Smooth muscle cell (in vitro differentiated cells): ENCODE data around the gene AP1S2. TPM values are rescaled to one million over a fixed set of nuclear protein-coding genes. Genes with fewer than 3 reads are reported as not detected.

Source experiments
- DNase-seq: peaks from one replicate; lab custom pipeline; 2025; ENCODE audit not compliant: unreplicated experiment; lab: John Stamatoyannopoulos, UW
- H2AFZ ChIP-seq: fragments of 200-600 bp; sonication (generic); 2 replicates; pipeline ENCODE4 v1.6.0; 2016; ENCODE audit warnings: antibody characterized with exemption, low read depth, mild to moderate bottlenecking
- H3F3A ChIP-seq: fragments of 200-600 bp; sonication (generic); 2 replicates; pipeline ENCODE4 v1.6.0; 2017; ENCODE audit warnings: antibody characterized with exemption, low read depth
- H3K27ac ChIP-seq: fragments of 200-600 bp; sonication (generic); 2 replicates; pipeline ENCODE4 v1.5.1; 2016; ENCODE audit warnings: low read depth, mild to moderate bottlenecking
- H3K27me3 ChIP-seq: fragments of 200-600 bp; sonication (generic); 2 replicates; pipeline ENCODE4 v1.6.1; 2016; ENCODE audit warnings: low read depth, mild to moderate bottlenecking
- H3K36me3 ChIP-seq: fragments of 200-600 bp; sonication (generic); 2 replicates; pipeline ENCODE4 v1.5.1; 2016; ENCODE audit warnings: low read depth
- H3K4me1 ChIP-seq: fragments of 200-600 bp; sonication (generic); 2 replicates; pipeline ENCODE4 v1.5.1; 2016; ENCODE audit warnings: low read depth
- H3K4me2 ChIP-seq: fragments of 200-600 bp; sonication (generic); 2 replicates; pipeline ENCODE4 v1.6.0; 2016; ENCODE audit warnings: mild to moderate bottlenecking
- H3K4me3 ChIP-seq: fragments of 200-600 bp; sonication (generic); 2 replicates; pipeline ENCODE4 v1.5.1; 2016; ENCODE audit warnings: mild to moderate bottlenecking
- H3K79me2 ChIP-seq: fragments of 200-600 bp; sonication (generic); 2 replicates; pipeline ENCODE4 v1.6.0; 2016; ENCODE audit warnings: low read depth, mild to moderate bottlenecking
- H3K9ac ChIP-seq: fragments of 200-600 bp; sonication (generic); 2 replicates; pipeline ENCODE4 v1.6.0; 2016; ENCODE audit warnings: low read depth
- H3K9me3 ChIP-seq: fragments of 200-600 bp; sonication (generic); replicated peaks from 2 replicates; pipeline ENCODE4 v1.5.1; 2016; ENCODE audit warnings: low read depth
- H4K20me1 ChIP-seq: fragments of 200-600 bp; sonication (generic); 2 replicates; pipeline ENCODE4 v1.6.0; 2016; ENCODE audit warnings: low read depth
- CTCF ChIP-seq: fragments of 200-600 bp; sonication (generic); IDR thresholded peaks from 2 replicates; pipeline ENCODE4 v1.5.1; 2017; ENCODE audit warnings: borderline replicate concordance, mild to moderate bottlenecking, antibody characterized with exemption; ENCODE audit not compliant: insufficient read depth, poor library complexity, severe bottlenecking
- WGBS: methylation state at CpG from one replicate; pipeline ENCODE4 v1.1.7; 2016; ENCODE audit warnings: low lambda C conversion rate; 5-methylcytosine and 5-hydroxymethylcytosine counted together
- polyA plus RNA-seq: library from polyadenylated mRNA; unstranded; fragments of >200 nt; fragmentation: Nextera tagmentation; extraction: Ambion mirVana; gene quantifications from 2 replicates; pipeline ENCODE4 v1.2.1, GENCODE V29; 2016
- total RNA-seq: library from RNA; depleted of rRNA; stranded (reverse); fragments of >200 nt; gene quantifications from 2 replicates; pipeline ENCODE4 v1.2.3, GENCODE V29; 2014

Gene AP1S2
- total and polyA plus RNA-seq, 2 experiments from 2014 or later = 120 to 162 TPM

- Histone ChIP-seq H3K9ac (no peak overlapping the region), H3K36me3 (peaks cover 12% of the 10 kb centered on the region), H3F3A (peaks cover 5% of the 10 kb centered on the region), H3K4me2 (no peak overlapping the region), H2AFZ (no peak overlapping the region), H3K79me2 (no peaks in the 10 kb centered on the region), H3K4me1 (peaks cover 7% of the 10 kb centered on the region), H3K27ac (no peak overlapping the region), H4K20me1 (no peaks in the 10 kb centered on the region), H3K9me3 (no peaks in the 10 kb centered on the region), H3K4me3 (no peak overlapping the region), H3K27me3 (no peaks in the 10 kb centered on the region)
- no peak for DNase-seq
- no peak for TF ChIP-seq CTCF
- 88% methylated on average over 8 of the region's 8 CpGs for WGBS
These were observed 42.2 kb downstream of the AP1S2 start for GRCh38 chrX:15812192-15812938.

GRCh38 chrX:15808254-15808653, 46.4 kb downstream of the AP1S2 start:
- no peak for DNase-seq
- Histone ChIP-seq H3K9me3 (no peaks in the 10 kb centered on the region), H3K27me3 (no peaks in the 10 kb centered on the region), H3K4me1 (no peaks in the 10 kb centered on the region), H2AFZ (no peak overlapping the region), H3K79me2 (no peaks in the 10 kb centered on the region), H3K4me3 (no peak overlapping the region), H3K9ac (no peak overlapping the region), H3K36me3 (peaks cover 21% of the 10 kb centered on the region), H4K20me1 (no peaks in the 10 kb centered on the region), H3F3A (no peaks in the 10 kb centered on the region), H3K4me2 (no peak overlapping the region), H3K27ac (no peak overlapping the region)
- WGBS = 97% methylated on average over 4 of the region's 4 CpGs
- no peak for TF ChIP-seq CTCF

DNA sequence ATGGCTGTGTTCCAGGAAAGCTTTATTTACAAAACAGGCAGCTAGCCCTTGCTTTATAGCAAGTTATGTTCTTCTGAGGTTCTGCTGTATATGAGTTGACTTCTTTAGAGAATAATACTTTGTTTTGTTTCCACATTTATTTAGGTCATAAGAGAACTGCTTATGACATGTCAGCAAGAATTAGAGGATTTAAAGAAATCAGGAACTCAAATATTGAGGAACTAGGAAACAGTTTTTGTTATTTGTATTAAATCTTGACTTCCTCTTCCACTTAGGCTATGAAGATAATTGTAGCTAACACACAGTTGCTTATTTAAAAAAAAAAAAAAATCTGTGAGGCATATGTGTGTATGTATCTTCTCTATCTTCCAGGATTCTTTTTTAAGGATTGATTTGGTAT, 50.0 kb downstream of the AP1S2 start:
- no peak overlapping the region for H3K4me2 ChIP-seq
- H3K79me2 ChIP-seq = no peaks in the 10 kb centered on the region
- no peaks in the 10 kb centered on the region for H4K20me1 ChIP-seq
- H3K9me3 ChIP-seq = no peaks in the 10 kb centered on the region
- no peak for DNase-seq
- no peak overlapping the region for H3K4me3 ChIP-seq
- H2AFZ ChIP-seq = no peak overlapping the region
- no peaks in the 10 kb centered on the region for H3K4me1 ChIP-seq
- H3K27ac ChIP-seq = no peak overlapping the region
- H3F3A ChIP-seq = no peaks in the 10 kb centered on the region
- no peak overlapping the region for H3K9ac ChIP-seq
- no peaks in the 10 kb centered on the region for H3K27me3 ChIP-seq
- TF ChIP-seq CTCF = no peak
- peaks cover 16% of the 10 kb centered on the region for H3K36me3 ChIP-seq

GRCh38 chrX:15797707-15798106, 56.9 kb downstream of the AP1S2 start:
- TF ChIP-seq CTCF = no peak
- no peaks in the 10 kb centered on the region for H3K27me3 ChIP-seq
- no peak for DNase-seq
- H3K9ac ChIP-seq = no peak overlapping the region
- peaks cover 29% of the 10 kb centered on the region for H4K20me1 ChIP-seq
- H3F3A ChIP-seq = no peaks in the 10 kb centered on the region
- H2AFZ ChIP-seq = no peak overlapping the region
- H3K4me2 ChIP-seq = no peak overlapping the region
- H3K4me3 ChIP-seq = no peak overlapping the region
- H3K79me2 ChIP-seq = peaks cover 51% of the 10 kb centered on the region
- 95% methylated on average over 4 of the region's 4 CpGs for WGBS
- no peak overlapping the region for H3K27ac ChIP-seq
- no peaks in the 10 kb centered on the region for H3K9me3 ChIP-seq
- H3K4me1 ChIP-seq = no peaks in the 10 kb centered on the region
- H3K36me3 ChIP-seq = peaks cover 14% of the 10 kb centered on the region
